HUES64 (cell line): Measurements from ENCODE around the gene LRIG2.
A peak's percentile ranks its signal among the peaks of the same experiment; 100 is the strongest.
"Not testable (repeated sequence)": the region's sequence is repeated elsewhere in the genome, so short reads cannot be mapped to it uniquely, and the experiment has no call there.

ENCODE experiments used
- H3K27ac ChIP-seq: 2 replicates; pipeline ENCODE4 v1.7.0; 2013; ENCODE audit warnings: low read depth, low read length, inconsistent platforms
- H3K27me3 ChIP-seq: 2 replicates; pipeline ENCODE4 v1.6.1; 2013; ENCODE audit warnings: mild to moderate bottlenecking, low read length; ENCODE audit not compliant: insufficient read depth
- H3K36me3 ChIP-seq: 2 replicates; pipeline ENCODE4 v1.6.1; 2013; ENCODE audit warnings: mild to moderate bottlenecking, low read length; ENCODE audit not compliant: insufficient read depth
- H3K4me1 ChIP-seq: 2 replicates; pipeline ENCODE4 v1.6.1; 2013; ENCODE audit warnings: mild to moderate bottlenecking, low read length, moderate library complexity; ENCODE audit not compliant: insufficient read depth
- H3K4me3 ChIP-seq: 2 replicates; pipeline ENCODE4 v1.5.1; 2013; ENCODE audit warnings: mild to moderate bottlenecking, low read length, moderate library complexity
- H3K9ac ChIP-seq: 2 replicates; pipeline ENCODE4 v1.6.1; 2013; ENCODE audit warnings: mild to moderate bottlenecking, low read depth, low read length
- H3K9me3 ChIP-seq: 2 replicates; pipeline ENCODE4 v1.6.1; 2013; ENCODE audit warnings: low read depth, low read length; ENCODE audit not compliant: insufficient read depth
- WGBS: fragments of 150-250, 120-280 bp; methylation state at CpG from one replicate; pipeline ENCODE4 v1.1.7; 2013; ENCODE audit warnings: missing lambda C conversion rate; 5-methylcytosine and 5-hydroxymethylcytosine counted together

Gene LRIG2

GRCh38 chr1:113040718-113041412, 32.1 kb upstream of the LRIG2 start:
- 92% methylated on average over 8 of the region's 8 CpGs for WGBS
- Histone ChIP-seq H3K27ac (peak overlapping the region; percentile 99), H3K4me1 (peaks cover 40% of the 10 kb centered on the region), H3K9me3 (no peaks in the 10 kb centered on the region), H3K4me3 (no peak overlapping the region), H3K36me3 (no peaks in the 10 kb centered on the region), H3K27me3 (no peaks in the 10 kb centered on the region), H3K9ac (no peak overlapping the region)

- H3K36me3 ChIP-seq = no peaks in the 10 kb centered on the region
- H3K27ac ChIP-seq = peak overlapping the region; percentile 99
- peaks cover 41% of the 10 kb centered on the region for H3K4me1 ChIP-seq
- H3K9ac ChIP-seq = peak overlapping the region; percentile 74
- no peaks in the 10 kb centered on the region for H3K27me3 ChIP-seq
- H3K4me3 ChIP-seq = peak overlapping the region; percentile 29
- WGBS = 0% methylated on average over 1 of the region's 1 CpG
- no peaks in the 10 kb centered on the region for H3K9me3 ChIP-seq
Measured at GRCh38 chr1:113041569-113042284, 31.3 kb upstream of the LRIG2 start.

DNA sequence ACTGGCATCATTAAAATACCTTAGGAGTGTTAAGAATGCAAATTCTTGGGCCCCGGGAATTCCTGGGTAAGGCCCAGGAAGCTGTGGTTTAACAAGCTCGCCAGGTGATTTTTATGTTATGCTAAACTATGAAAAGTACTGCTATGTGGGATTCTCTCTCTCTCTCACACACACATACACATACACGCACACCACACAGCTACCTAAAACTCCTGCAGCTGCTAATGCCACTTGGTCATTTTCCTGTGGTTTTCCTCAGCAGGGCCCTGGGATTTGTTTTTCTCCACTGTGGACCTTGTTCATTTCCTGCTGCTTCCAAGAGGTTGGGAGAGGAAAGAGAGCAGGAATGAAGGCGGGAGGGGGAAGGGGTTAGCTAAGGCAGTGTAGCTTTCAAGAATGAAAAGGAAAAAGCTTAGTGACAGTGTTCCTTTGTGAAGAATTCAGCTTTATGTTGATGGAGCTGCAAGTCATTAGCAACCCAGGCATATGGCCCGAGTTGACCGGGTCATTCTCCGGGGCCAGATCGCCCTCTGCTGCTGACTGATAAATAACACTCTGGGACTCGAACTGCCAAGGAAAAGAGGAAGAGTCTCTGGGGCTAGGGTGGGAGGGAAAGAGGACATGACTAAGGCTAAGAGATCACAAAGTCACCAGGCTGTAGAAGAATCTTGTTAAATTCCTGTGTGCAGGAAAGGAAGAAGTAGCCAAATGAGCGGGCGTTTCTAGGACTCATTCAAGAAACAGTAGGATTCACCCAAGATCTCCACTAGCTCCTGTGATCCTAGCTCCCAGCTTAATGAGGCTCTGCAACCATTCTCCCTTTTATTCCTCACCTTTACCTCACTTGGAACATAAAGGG, 30.5 kb upstream of the LRIG2 start:
- H3K9ac ChIP-seq = peak overlapping the region; percentile 74
- H3K4me1 ChIP-seq = peaks cover 41% of the 10 kb centered on the region
- H3K36me3 ChIP-seq = no peaks in the 10 kb centered on the region
- WGBS = 1% methylated on average over 10 of the region's 11 CpGs
- H3K27ac ChIP-seq = peak overlapping the region; percentile 99
- no peaks in the 10 kb centered on the region for H3K27me3 ChIP-seq
- peak overlapping the region; percentile 29 for H3K4me3 ChIP-seq
- no peaks in the 10 kb centered on the region for H3K9me3 ChIP-seq

DNA sequence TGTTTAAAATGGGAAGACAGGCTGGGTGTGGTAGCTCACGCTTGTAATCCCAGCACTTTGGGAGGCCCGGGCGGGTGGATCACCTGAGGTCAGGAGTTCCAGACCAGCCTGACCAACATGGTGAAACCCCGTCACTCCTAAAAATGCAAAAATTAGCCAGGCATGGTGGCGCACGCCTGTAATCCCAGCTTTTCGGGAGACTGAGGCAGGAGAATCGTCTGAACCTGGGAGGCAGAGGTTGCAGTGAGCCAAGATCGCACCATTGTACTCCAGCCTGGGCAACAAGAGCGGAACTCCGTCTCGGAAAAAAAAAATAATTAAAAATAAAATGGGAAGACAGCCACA, 29.9 kb upstream of the LRIG2 start:
- peak overlapping the region; percentile 99 for H3K27ac ChIP-seq
- not testable (repeated sequence) for H3K4me3 ChIP-seq, H3K36me3 ChIP-seq, H3K27me3 ChIP-seq, H3K9me3 ChIP-seq
- WGBS = 55% methylated on average over 12 of the region's 12 CpGs
- peak overlapping the region; percentile 65 for H3K9ac ChIP-seq
- peaks cover 41% of the 10 kb centered on the region for H3K4me1 ChIP-seq

DNA sequence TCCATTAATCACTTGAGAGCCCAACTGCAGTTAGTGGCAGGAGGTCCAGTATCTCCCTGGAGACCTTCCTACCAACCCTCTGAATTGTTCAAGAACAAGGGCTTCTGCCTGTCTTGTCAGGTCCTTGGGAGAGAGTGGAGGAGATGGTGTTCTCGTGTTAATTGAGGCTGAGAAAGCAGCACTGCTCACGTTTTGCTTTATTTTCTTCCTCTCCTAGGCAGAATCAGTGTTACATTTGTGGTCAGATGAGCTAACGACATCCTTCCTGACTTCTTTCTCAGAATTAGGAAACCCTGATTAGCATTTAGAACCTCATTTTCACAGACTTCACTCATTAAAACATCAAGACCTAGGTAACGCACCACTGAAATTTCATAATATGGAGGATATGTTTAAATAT, 26.4 kb upstream of the LRIG2 start:
- H3K9me3 ChIP-seq = no peaks in the 10 kb centered on the region
- H3K4me1 ChIP-seq = peaks cover 29% of the 10 kb centered on the region
- no peak overlapping the region for H3K27ac ChIP-seq
- H3K36me3 ChIP-seq = no peaks in the 10 kb centered on the region
- WGBS = 44% methylated on average over 3 of the region's 4 CpGs
- H3K9ac ChIP-seq = no peak overlapping the region
- H3K27me3 ChIP-seq = no peaks in the 10 kb centered on the region
- H3K4me3 ChIP-seq = no peak overlapping the region

GRCh38 chr1:113048064-113048463, 24.9 kb upstream of the LRIG2 start:
- Histone ChIP-seq H3K4me1 (peaks cover 16% of the 10 kb centered on the region), H3K9me3 (no peaks in the 10 kb centered on the region), H3K27me3 (no peaks in the 10 kb centered on the region), H3K4me3 (no peak overlapping the region), H3K27ac (no peak overlapping the region), H3K9ac (no peak overlapping the region), H3K36me3 (no peaks in the 10 kb centered on the region)
- WGBS = 98% methylated on average over 3 of the region's 3 CpGs

DNA sequence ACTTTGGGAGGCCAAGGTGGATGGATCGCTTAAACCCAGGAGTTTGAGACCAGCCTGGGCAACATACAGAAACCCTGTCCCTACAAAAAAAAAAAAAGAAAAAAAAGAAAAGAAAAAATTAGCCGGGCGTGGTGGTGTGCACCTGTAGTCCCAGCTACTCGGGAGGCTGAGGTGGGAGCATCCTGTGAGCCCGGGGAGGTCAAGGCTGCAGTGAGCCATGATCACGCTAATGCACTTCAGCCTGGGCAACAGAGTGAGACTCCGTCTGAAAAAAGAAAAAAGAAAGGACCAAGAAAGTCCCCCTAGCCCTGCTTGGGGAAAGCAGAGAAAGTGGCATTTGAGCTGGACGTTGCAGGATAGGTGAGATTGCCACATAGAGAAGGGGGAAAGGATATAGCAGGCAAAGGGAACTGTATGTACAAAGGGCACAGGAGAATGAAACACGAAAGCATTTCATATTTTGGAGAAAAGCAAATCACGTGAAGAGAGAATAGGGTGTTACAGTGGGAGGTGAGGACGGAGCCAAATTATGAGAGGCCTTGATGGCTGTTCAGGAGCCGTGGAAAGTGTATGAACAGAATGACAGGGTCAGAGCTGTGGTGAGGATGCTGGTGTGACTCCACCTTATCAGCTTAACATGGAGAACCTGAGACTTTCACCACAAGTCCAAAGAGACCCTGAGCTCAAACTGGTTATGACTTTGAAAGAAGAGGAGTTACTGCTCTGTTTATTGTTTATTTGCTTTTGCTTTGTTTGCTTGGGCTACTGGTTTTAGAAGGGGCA, 19.5 kb upstream of the LRIG2 start:
- peaks cover 21% of the 10 kb centered on the region for H3K4me1 ChIP-seq
- no peak overlapping the region for H3K4me3 ChIP-seq
- H3K27ac ChIP-seq = no peak overlapping the region
- 89% methylated on average over 12 of the region's 12 CpGs for WGBS
- no peak overlapping the region for H3K9ac ChIP-seq
- H3K27me3 ChIP-seq = no peaks in the 10 kb centered on the region
- H3K36me3 ChIP-seq = no peaks in the 10 kb centered on the region
- no peaks in the 10 kb centered on the region for H3K9me3 ChIP-seq

DNA sequence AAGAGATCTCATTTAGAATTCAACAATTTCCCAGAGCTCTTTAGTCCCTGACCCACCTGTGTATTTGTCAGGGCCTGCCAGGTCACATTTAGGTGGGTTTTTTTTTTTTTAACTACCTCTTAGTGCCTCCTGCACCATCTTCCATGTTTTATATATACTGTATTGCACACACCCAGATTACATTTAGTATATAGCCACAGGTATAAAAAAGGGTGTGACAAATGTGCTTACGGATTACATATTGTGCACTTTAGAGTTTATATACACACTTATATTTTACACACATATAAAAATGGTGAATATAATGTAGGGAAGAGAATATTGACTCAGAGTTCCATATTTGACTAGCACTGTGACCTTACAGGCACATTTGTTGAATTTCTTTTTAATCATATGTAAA, 17.4 kb upstream of the LRIG2 start:
- WGBS = no CpG with 5 or more reads among the region's 1 CpG
- Histone ChIP-seq H3K4me3 (no peak overlapping the region), H3K27me3 (no peaks in the 10 kb centered on the region), H3K9ac (no peak overlapping the region), H3K27ac (no peak overlapping the region), H3K4me1 (peaks cover 21% of the 10 kb centered on the region), H3K9me3 (no peaks in the 10 kb centered on the region), H3K36me3 (no peaks in the 10 kb centered on the region)

DNA sequence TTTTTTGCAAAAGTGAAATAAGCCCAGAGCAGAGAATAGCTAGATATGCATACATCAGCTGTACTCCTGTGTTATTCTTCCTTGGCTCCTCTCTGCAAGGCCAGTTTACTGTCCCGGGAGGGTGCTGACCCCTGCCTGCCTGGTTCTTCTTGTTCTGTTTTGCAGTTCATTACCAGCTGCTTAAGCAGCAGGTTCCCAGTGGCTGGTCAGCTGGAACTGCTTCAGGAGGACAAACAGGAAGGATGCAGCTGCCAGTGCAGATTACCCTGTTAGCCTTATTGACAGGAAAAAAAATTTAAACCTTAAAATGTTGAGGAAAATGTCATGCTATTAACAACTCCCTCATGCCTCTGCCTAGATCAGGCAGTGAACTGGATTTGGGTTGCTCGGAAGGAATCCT, 16.0 kb upstream of the LRIG2 start:
- Histone ChIP-seq H3K9ac (no peak overlapping the region), H3K27me3 (no peaks in the 10 kb centered on the region), H3K9me3 (no peaks in the 10 kb centered on the region), H3K4me1 (peaks cover 21% of the 10 kb centered on the region), H3K4me3 (no peak overlapping the region), H3K36me3 (no peaks in the 10 kb centered on the region), H3K27ac (peak overlapping the region; percentile 5; the same call in 1 of the 2 replicates)
- WGBS = 54% methylated on average over 2 of the region's 2 CpGs

- Histone ChIP-seq H3K9ac (no peak overlapping the region), H3K4me1 (peaks cover 15% of the 10 kb centered on the region), H3K4me3 (no peak overlapping the region), H3K36me3 (no peaks in the 10 kb centered on the region), H3K27me3 (no peaks in the 10 kb centered on the region), H3K27ac (no peak overlapping the region), H3K9me3 (no peaks in the 10 kb centered on the region)
- WGBS = 78% methylated on average over 5 of the region's 5 CpGs
Measured at GRCh38 chr1:113058941-113059706, 13.9 kb upstream of the LRIG2 start.
